Pericardium fibroblast (primary cell): ENCODE data around the gene ADGRG4. TPM values are rescaled to one million over a fixed set of nuclear protein-coding genes. Genes with fewer than 3 reads are reported as not detected.

Source experiments
- total RNA-seq: library from RNA; depleted of rRNA; stranded (reverse); fragments of >200 nt; gene quantifications from 2 replicates; pipeline ENCODE4 v1.2.3, GENCODE V29; 2015

Gene ADGRG4, protein sequence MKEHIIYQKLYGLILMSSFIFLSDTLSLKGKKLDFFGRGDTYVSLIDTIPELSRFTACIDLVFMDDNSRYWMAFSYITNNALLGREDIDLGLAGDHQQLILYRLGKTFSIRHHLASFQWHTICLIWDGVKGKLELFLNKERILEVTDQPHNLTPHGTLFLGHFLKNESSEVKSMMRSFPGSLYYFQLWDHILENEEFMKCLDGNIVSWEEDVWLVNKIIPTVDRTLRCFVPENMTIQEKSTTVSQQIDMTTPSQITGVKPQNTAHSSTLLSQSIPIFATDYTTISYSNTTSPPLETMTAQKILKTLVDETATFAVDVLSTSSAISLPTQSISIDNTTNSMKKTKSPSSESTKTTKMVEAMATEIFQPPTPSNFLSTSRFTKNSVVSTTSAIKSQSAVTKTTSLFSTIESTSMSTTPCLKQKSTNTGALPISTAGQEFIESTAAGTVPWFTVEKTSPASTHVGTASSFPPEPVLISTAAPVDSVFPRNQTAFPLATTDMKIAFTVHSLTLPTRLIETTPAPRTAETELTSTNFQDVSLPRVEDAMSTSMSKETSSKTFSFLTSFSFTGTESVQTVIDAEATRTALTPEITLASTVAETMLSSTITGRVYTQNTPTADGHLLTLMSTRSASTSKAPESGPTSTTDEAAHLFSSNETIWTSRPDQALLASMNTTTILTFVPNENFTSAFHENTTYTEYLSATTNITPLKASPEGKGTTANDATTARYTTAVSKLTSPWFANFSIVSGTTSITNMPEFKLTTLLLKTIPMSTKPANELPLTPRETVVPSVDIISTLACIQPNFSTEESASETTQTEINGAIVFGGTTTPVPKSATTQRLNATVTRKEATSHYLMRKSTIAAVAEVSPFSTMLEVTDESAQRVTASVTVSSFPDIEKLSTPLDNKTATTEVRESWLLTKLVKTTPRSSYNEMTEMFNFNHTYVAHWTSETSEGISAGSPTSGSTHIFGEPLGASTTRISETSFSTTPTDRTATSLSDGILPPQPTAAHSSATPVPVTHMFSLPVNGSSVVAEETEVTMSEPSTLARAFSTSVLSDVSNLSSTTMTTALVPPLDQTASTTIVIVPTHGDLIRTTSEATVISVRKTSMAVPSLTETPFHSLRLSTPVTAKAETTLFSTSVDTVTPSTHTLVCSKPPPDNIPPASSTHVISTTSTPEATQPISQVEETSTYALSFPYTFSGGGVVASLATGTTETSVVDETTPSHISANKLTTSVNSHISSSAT (N-terminal part only)
- not detected in 2 replicates for total RNA-seq

GRCh38 chrX:136300721-136301120 is at the start of gene ADGRG4:
Gene ADGRG4, plus strand, starts transcription at chrX:136300963. Its CDS starts 7,815 bp downstream, at chrX:136308778.

GRCh38 chrX:136251041-136251991 is 49.4 kb upstream of the ADGRG4 start, which contains the start of gene MAP7D3:
Gene MAP7D3, minus strand, starts transcription at chrX:136251400. Its CDS starts 42 bp downstream, at chrX:136251358.

Other genes with a start within 250 kb of the ADGRG4 start
- gene FHL1, start 153.4 kb upstream of the ADGRG4 start, total RNA-seq = 123 and 240 TPM in 2 replicates
- gene MAP7D3, start 49.6 kb upstream of the ADGRG4 start, total RNA-seq = 16.0 and 17.5 TPM in 2 replicates
- not detected in 2 replicates for gene BRS3, start 187.0 kb downstream of the ADGRG4 start, total RNA-seq
- gene HTATSF1, start 196.6 kb downstream of the ADGRG4 start, total RNA-seq = 29.1 and 32.9 TPM in 2 replicates
- not detected in 2 replicates for gene VGLL1, start 231.3 kb downstream of the ADGRG4 start, total RNA-seq